Activated T-cell treated with anti-CD3 and anti-CD28 coated beads, Interleukin-2, amount 50 U/mL, for 1 hour (primary cell): ENCODE data around the gene MYT1.
A peak's percentile ranks its signal among the peaks of the same experiment; 100 is the strongest.

Experiments used
- DNase-seq: peaks from one replicate; pipeline ENCODE4 v3.0.0-alpha.2; 2020

MYT1 gene

DNA sequence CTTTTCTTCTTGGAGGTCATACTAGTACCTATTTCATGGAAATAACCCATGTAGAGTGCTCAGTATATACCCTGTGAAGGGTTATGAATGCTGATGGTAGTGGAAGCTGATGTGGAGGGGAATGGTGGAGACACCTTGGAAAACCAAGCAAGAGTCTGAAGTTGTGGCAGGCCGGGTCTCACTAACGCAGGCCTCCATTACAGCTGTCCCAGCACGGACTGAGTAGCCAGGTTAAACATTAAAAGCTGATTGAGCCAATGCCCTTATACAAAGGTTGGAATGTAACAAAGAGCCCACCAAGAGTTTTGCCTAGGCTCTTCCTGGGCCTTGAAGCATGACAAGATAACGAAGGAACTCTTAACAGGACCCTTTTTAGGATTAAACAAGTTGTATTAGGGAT lies 89.2 kb downstream of the MYT1 start:
- no peak for DNase-seq

DNA sequence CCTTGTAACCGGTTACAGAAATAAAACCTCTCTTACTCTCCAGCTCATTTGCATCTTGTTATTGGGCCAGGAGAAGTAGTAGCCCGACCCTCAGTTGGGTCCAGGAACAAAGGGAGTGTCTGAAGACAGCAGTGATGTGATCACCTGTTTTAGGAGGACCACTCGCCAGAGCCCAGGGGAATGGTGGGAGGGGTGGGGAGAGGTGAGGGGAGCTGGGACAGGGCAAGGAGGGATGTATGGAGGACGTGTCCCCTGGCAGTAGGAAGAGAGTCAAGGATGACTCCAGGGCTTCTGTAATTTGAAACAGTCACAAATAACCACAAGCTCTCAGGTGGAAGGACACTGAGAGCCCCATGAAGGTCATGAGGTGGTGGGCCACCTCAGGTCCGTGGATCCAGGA lies 89.9 kb downstream of the MYT1 start:
- no peak for DNase-seq

- DNase-seq = no peak
Observed at GRCh38 chr20:64254571-64255360, 90.5 kb downstream of the MYT1 start.

- DNase-seq = peak; percentile 90
Observed at GRCh38 chr20:64255361-64256281, 91.4 kb downstream of the MYT1 start, which contains the start of gene PCMTD2. Gene PCMTD2 (plus strand): TSS chr20:64255748. CDS start chr20:64259966, 4,218 bp downstream.

DNA sequence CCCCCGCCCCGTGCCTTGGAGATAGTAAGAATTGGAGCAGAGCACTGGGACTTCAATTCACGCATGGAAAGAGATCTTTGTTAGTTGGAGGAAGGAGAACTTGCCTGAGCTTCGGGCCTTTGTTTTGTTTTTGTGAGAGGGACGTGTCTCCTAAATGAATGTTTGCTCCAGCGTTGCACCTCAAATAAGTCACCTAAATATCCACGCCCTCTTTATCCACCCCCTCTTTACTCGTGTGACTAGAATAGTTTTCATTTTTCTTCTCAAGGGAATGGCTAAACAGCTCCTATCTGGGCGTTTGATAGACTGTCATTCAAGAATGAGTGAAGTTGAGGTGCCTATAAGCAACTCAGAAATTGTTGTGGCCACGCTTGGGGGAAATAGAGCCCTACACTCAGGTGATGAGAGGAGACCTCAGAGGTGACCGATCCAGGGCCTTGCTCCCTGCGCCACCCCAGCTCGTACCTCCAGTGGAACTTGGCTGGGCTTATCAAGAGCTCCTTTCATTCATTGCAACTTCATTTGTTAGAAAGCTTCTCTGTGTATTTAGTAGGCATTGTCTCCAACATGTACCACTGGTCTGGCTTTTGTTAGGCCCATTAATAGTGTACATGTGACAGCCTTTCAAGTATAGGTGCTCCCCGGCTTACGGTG lies 92.2 kb downstream of the MYT1 start:
- no peak for DNase-seq

- DNase-seq = no peak
Observed at GRCh38 chr20:64257107-64257757, 93.0 kb downstream of the MYT1 start.

GRCh38 chr20:64258071-64258823 lies 94.0 kb downstream of the MYT1 start:
- DNase-seq = no peak

DNA sequence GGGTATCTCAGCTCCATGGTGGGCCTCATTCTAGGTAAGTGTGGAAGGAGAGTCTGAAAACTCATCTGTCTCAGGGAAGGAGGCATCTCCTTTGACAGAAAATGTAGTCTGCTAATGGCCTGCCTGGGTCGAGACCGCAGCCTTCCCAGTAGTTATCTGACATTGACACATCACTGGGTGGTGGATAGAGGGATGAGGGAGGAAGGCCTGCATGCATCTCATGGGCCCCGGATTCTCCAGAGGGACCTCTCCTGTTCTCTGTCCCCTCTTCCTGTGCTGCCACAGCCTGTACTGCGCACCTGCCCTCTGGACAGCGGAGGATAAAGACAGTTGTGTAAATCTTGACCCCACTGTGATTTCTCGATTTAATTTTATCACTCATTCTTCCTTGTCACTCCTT lies 96.0 kb downstream of the MYT1 start:
- DNase-seq = no peak

GRCh38 chr20:64261138-64261537 lies 96.9 kb downstream of the MYT1 start:
- DNase-seq = no peak

GRCh38 chr20:64264091-64264490 lies 99.8 kb downstream of the MYT1 start:
- DNase-seq = no peak

GRCh38 chr20:64265201-64265600 lies 100.9 kb downstream of the MYT1 start:
- DNase-seq = no peak

- DNase-seq = no peak
Observed at GRCh38 chr20:64266988-64267387, 102.7 kb downstream of the MYT1 start.

- no peak for DNase-seq
Observed at GRCh38 chr20:64268174-64268573, 103.9 kb downstream of the MYT1 start.

DNA sequence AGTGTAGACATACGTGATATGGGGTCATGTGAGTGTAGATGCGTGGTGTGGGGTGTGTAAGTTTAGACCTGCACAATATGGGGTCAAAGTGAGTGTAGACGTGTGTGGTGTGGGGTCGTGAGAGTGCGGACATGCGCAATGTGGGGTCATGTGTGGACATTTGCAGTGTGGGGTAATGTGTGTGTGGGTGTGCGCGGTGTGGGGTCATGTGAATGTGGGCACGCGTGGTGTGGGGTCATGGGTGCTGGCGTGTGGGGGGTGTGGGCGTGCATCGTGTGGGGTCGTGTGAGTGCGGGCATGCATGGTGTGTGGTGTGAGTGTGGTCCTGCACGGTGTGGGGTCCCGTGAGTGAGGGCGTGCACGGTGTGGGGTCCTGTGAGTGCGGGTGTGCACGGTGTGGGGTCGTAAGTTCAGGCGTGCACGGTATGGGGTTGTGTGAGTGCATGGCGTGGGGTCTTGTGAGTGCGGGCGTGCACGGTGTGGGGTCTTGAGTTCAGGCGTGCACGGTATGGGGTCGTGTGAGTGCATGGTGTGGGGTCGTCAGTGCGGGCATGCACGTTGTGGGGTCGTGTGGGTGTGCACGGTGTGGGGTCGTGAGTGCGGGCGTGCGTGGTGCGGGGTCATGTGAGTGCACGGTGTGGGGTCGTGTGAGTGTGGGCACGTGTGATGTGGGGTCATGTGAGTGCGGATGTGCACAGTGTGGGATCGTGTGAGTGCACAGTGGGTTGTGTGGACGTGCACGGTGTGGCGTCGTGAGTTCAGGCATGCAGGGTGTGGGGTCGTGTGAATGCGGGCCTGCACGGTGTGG lies 105.6 kb downstream of the MYT1 start:
- no peak for DNase-seq

- DNase-seq = no peak
Observed at GRCh38 chr20:64271636-64272035, 107.4 kb downstream of the MYT1 start.

GRCh38 chr20:64273109-64273508 lies 108.9 kb downstream of the MYT1 start:
- DNase-seq = no peak

GRCh38 chr20:64276817-64277216 lies 112.6 kb downstream of the MYT1 start:
- no peak for DNase-seq

DNA sequence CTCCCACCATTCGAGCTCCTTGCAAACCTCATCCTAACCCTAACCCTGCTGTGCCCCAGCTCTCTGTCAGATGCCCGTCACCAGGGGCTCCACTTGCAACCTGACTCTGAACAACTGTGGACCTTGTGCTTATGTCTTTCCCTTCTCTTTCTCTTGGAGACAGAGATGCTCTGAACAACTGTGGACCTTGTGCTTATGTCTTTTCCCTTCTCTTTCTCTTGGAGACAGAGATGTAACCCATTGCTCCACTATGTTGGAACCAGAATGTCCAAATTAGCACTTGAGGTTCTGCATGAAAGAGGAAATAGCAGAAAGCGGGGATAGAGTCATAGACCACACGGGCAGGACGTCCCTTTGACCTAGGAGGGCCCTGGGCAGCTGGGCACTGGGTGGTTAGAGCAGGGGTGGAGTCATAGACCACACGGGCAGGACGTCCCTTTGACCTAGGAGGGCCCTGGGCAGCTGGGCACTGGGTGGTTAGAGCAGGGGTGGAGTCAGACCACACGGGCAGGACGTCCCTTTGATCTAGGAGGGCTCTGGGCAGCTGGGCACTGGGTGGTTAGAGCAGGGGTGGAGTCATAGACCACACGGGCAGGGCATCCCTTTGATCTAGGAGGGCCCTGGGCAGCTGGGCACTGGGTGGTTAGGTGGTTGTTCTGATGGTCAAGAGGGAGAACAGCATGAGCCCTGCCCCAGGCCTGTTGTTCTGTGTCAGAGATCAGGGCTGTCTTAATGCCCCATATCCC lies 113.5 kb downstream of the MYT1 start:
- DNase-seq = no peak

GRCh38 chr20:64278317-64278681 lies 114.0 kb downstream of the MYT1 start:
- no peak for DNase-seq

DNA sequence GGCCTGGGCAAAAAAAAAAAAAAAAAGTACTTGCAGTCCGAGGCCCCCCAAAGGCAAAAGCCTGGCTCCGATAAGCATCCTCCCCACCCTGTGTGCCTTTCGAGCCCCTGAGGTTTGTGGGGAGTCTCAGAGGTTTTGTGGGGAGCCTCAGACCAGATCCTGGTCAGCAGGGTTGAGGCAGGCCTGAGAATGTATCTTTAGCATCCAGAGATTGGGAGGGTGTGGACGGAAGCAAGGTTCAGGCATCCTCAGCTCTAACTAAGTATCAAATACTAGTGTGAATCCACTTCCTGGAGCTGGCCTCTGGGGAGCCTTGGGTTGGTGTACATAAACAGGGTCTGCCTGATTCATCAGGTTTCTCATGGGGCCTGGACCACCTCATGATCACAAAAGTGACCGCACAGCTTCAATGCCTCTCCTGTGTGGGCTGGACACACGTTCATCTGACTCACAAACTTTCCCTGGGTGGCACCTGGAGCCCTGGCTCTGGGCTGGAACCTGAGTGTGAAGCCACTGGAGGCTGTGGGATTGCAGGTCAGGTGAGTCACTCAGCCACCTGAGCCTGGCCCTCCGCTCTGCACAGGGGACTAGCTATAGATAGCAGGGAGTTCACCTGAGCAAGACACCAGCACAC lies 115.7 kb downstream of the MYT1 start:
- DNase-seq = no peak
